Activated B cell treated with CpG ODN at 0.5 μM for 24 hours (primary cell): ENCODE data around the gene GJC2. TPM values are rescaled to one million over a fixed set of nuclear protein-coding genes. Genes with fewer than 3 reads are reported as not detected.

Experiments used
- ATAC-seq: fragments of 200-7000 bp; cut with Tn5 transposase; one replicate; pipeline ENCODE4 v1.10.0; 2021; ENCODE audit warnings: low read depth, mild to moderate bottlenecking, moderate library complexity
- CTCF ChIA-PET: fragments of 350-600 bp; sonication (Branson Sonifier 250); formaldehyde crosslinking; loops from one replicate; lab custom pipeline; 2021; ENCODE audit warnings: antibody characterized with exemption; lab: Charles Lee
- POLR2A ChIA-PET: fragments of 350-600 bp; sonication (Branson Sonifier 250); formaldehyde crosslinking; loops from one replicate; lab custom pipeline; 2021; ENCODE audit warnings: antibody characterized with exemption; lab: Charles Lee
- DNase-seq: peaks from one replicate; pipeline ENCODE4 v3.0.0; 2022
- H3K27ac Mint-ChIP-seq: one replicate; pipeline ENCODE4 v1.8.0; 2020; ENCODE audit warnings: mixed read lengths
- H3K27me3 Mint-ChIP-seq: one replicate; pipeline ENCODE4 v1.8.0; 2021; ENCODE audit warnings: mixed read lengths
- H3K36me3 Mint-ChIP-seq: one replicate; pipeline ENCODE4 v1.8.0; 2021; ENCODE audit warnings: low read depth, mixed read lengths
- H3K4me1 Mint-ChIP-seq: one replicate; pipeline ENCODE4 v1.8.0; 2021; ENCODE audit warnings: mixed read lengths
- H3K4me3 Mint-ChIP-seq: one replicate; pipeline ENCODE4 v1.8.0; 2020; ENCODE audit warnings: mild to moderate bottlenecking, mixed read lengths
- H3K9me3 Mint-ChIP-seq: one replicate; pipeline ENCODE4 v1.8.0; 2020; ENCODE audit warnings: mixed read lengths
- CTCF ChIP-seq: fragments of 200-600 bp; IDR thresholded peaks from one replicate; pipeline ENCODE4 v1.8.0; 2022; ENCODE audit warnings: antibody characterized with exemption, mild to moderate bottlenecking
- intact Hi-C: fragments of 100-400 bp; cut with micrococcal nuclease; formaldehyde crosslinking; loops from one replicate; pipeline ENCODE4 v1.15.1; 2024
- total RNA-seq: library from RNA; stranded (reverse); gene quantifications from 2 replicates; pipeline ENCODE4 v1.2.3, GENCODE V29; 2022

GJC2 gene
- total RNA-seq, 1 donor from 2014 or later: 0.35 TPM

- H3K27me3 Mint-ChIP-seq: no peaks in the 10 kb centered on the region
- no peaks in the 10 kb centered on the region for H3K4me1 Mint-ChIP-seq
- ChIA-PET POLR2A (no interaction called here), CTCF (no interaction called here)
- no peak overlapping the region for H3K4me3 Mint-ChIP-seq
- no peaks in the 10 kb centered on the region for H3K36me3 Mint-ChIP-seq
- DNase-seq: no peak
- no peak for TF ChIP-seq CTCF
- intact Hi-C loops: no loop called here
- H3K27ac Mint-ChIP-seq: no peak overlapping the region
- peaks cover 2% of the 10 kb centered on the region for H3K9me3 Mint-ChIP-seq
- ATAC-seq: no peak
Measured at GRCh38 chr1:228190778-228191177, 41.0 kb downstream of the GJC2 start.

GRCh38 chr1:228194436-228194835 is 44.7 kb downstream of the GJC2 start:
- peaks cover 10% of the 10 kb centered on the region for H3K9me3 Mint-ChIP-seq
- H3K4me1 Mint-ChIP-seq: no peaks in the 10 kb centered on the region
- no peak for DNase-seq
- ChIA-PET CTCF (no interaction called here), POLR2A (interaction anchor here (0.7 kb wide), 1 partner anchor 25 kb away, joined by 4 read pairs; no protein-coding TSS in a partner anchor)
- no peak overlapping the region for H3K4me3 Mint-ChIP-seq
- intact Hi-C loops: no loop called here
- ATAC-seq: no peak
- H3K27ac Mint-ChIP-seq: no peak overlapping the region
- H3K27me3 Mint-ChIP-seq: no peaks in the 10 kb centered on the region
- no peak for TF ChIP-seq CTCF
- H3K36me3 Mint-ChIP-seq: peaks cover 12% of the 10 kb centered on the region

- Mint-ChIP-seq H3K4me3 (no peak overlapping the region), H3K27ac (no peak overlapping the region), H3K9me3 (peaks cover 13% of the 10 kb centered on the region), H3K4me1 (no peaks in the 10 kb centered on the region), H3K27me3 (no peaks in the 10 kb centered on the region), H3K36me3 (peaks cover 14% of the 10 kb centered on the region)
- ATAC-seq (no peak), DNase-seq (no peak)
- TF ChIP-seq CTCF: no peak
- ChIA-PET POLR2A (interaction anchor here (0.7 kb wide), 1 partner anchor 24 kb away, joined by 4 read pairs; no protein-coding TSS in a partner anchor), CTCF (no interaction called here)
- intact Hi-C loops: no loop called here
Measured at GRCh38 chr1:228194921-228195812, 45.4 kb downstream of the GJC2 start.

GRCh38 chr1:228197555-228198147 is 47.9 kb downstream of the GJC2 start:
- no peaks in the 10 kb centered on the region for H3K4me1 Mint-ChIP-seq
- no peak for TF ChIP-seq CTCF
- POLR2A ChIA-PET: no interaction called here
- no peak for DNase-seq
- ATAC-seq: no peak
- no peak overlapping the region for H3K4me3 Mint-ChIP-seq
- peaks cover 14% of the 10 kb centered on the region for H3K36me3 Mint-ChIP-seq
- intact Hi-C loops: no loop called here
- no peaks in the 10 kb centered on the region for H3K27me3 Mint-ChIP-seq
- CTCF ChIA-PET: no interaction called here
- H3K27ac Mint-ChIP-seq: no peak overlapping the region
- H3K9me3 Mint-ChIP-seq: peaks cover 13% of the 10 kb centered on the region

GRCh38 chr1:228198977-228199590 is 49.4 kb downstream of the GJC2 start:
- no peak overlapping the region for H3K4me3 Mint-ChIP-seq

More at GRCh38 chr1:228198977-228199590, 49.4 kb downstream of the GJC2 start:
- no peak overlapping the region for H3K27ac Mint-ChIP-seq
- ATAC-seq (no peak), DNase-seq (no peak)
- intact Hi-C loops: no loop called here
- CTCF ChIA-PET: no interaction called here
- no peaks in the 10 kb centered on the region for H3K4me1 Mint-ChIP-seq
- H3K36me3 Mint-ChIP-seq: peaks cover 14% of the 10 kb centered on the region
- POLR2A ChIA-PET: no interaction called here
- peaks cover 13% of the 10 kb centered on the region for H3K9me3 Mint-ChIP-seq
- TF ChIP-seq CTCF: no peak
- H3K27me3 Mint-ChIP-seq: no peaks in the 10 kb centered on the region
